HCT116 (cell line): Measurements from ENCODE around the gene ZNF524. TPM values are rescaled to one million over a fixed set of nuclear protein-coding genes. Genes with fewer than 3 reads are reported as not detected.

Source experiments
- ATAC-seq: fragments of 200-7000 bp; cut with Tn5 transposase; 2 replicates; pipeline ENCODE4 v1.9.1; 2020; ENCODE audit warnings: mild to moderate bottlenecking, moderate library complexity
- BruUV-seq: library from RNA; stranded (reverse); fragments of 400-500 nt; replicated peaks from 2 replicates; lab custom pipeline; 2021; lab: Mats Ljungman, UMichigan
- CTCF ChIA-PET: fragments of 300-600 bp; sonication (Branson Sonifier 250); formaldehyde crosslinking; loops from one replicate; lab custom pipeline; 2021; ENCODE audit warnings: antibody characterized with exemption; lab: Charles Lee
- POLR2A ChIA-PET: fragments of 300-600, 350-600 bp; sonication (Branson Sonifier 250); formaldehyde crosslinking; loops from one replicate; lab custom pipeline; 2021; ENCODE audit warnings: antibody characterized with exemption; lab: Charles Lee
- RAD21 ChIA-PET, 2 experiments: fragments of 300-600 bp; sonication (Branson Sonifier 250); formaldehyde crosslinking; loops; one replicate each; lab custom pipeline; 2023; ENCODE audit warnings: low total read pairs in 2 of 2; ENCODE audit not compliant: uncharacterized antibody in 2 of 2, unreplicated experiment in 2 of 2, low non-redundant PET in 1 of 2; lab: Charles Lee
- DNase-seq: peaks from one replicate; pipeline ENCODE4 v3.0.0-alpha.2; 2010; ENCODE audit warnings: low read depth, low spot score
- H2AFZ ChIP-seq: fragments of 200-600 bp; shearing (Covaris generic), sonication (generic); 2 replicates; pipeline ENCODE4 v1.6.1; 2017; ENCODE audit warnings: low read depth, mixed run types, mixed read lengths, antibody characterized with exemption, low read length; ENCODE audit not compliant: poor library complexity, severe bottlenecking
- H3K27ac ChIP-seq: 2 replicates; pipeline ENCODE4 v1.5.1; 2012; ENCODE audit warnings: low read depth, low read length
- H3K27me3 ChIP-seq: fragments of 200-600 bp; sonication (generic); 2 replicates; pipeline ENCODE4 v1.6.1; 2016; ENCODE audit warnings: mixed run types, low read length, mixed read lengths; ENCODE audit not compliant: insufficient read depth
- H3K36me3 ChIP-seq, 2 experiments: fragments of 200-500 bp in 1 of 2; fragments of 200-600 bp in 1 of 2; sonication (Bioruptor generic) in 1 of 2; sonication (generic) in 1 of 2; 2 replicates each; pipeline versions ENCODE4 v1.5.1 to v1.6.1; 2014 to 2016; ENCODE audit warnings: low read length in 2 of 2, inconsistent platforms in 1 of 2, mixed read lengths in 1 of 2, mixed run types in 1 of 2; ENCODE audit not compliant: insufficient read depth in 2 of 2, control insufficient read depth in 1 of 2
- H3K4me1 ChIP-seq, 2 experiments: fragments of 200-600 bp in 1 of 2; sonication (generic) in 1 of 2; 2 replicates each; pipeline versions ENCODE4 v1.5.1 to v1.6.1; 2012 to 2017; ENCODE audit warnings: low read length in 2 of 2, inconsistent platforms in 1 of 2, mild to moderate bottlenecking in 1 of 2, mixed read lengths in 1 of 2, mixed run types in 1 of 2, moderate library complexity in 1 of 2; ENCODE audit not compliant: insufficient read depth in 2 of 2, control insufficient read depth in 1 of 2
- H3K4me2 ChIP-seq: fragments of 200-600 bp; sonication (generic); 2 replicates; pipeline ENCODE4 v1.6.1; 2017; ENCODE audit warnings: mixed run types, low read length, mixed read lengths
- H3K4me3 ChIP-seq, 2 experiments: fragments of 200-600 bp in 1 of 2; sonication (generic) in 1 of 2; replicated peaks in 1 of 2; 2 replicates each; pipeline ENCODE4 v1.5.1; 2011 to 2016; ENCODE audit warnings: low read length in 2 of 2, control low read depth in 1 of 2, low read depth in 1 of 2, mild to moderate bottlenecking in 1 of 2, mixed read lengths in 1 of 2, mixed run types in 1 of 2
- H3K79me2 ChIP-seq: fragments of 200-600 bp; sonication (generic); 2 replicates; pipeline ENCODE4 v1.6.1; 2017; ENCODE audit warnings: mild to moderate bottlenecking, mixed run types, low read length, moderate library complexity, mixed read lengths; ENCODE audit not compliant: insufficient read depth
- H3K9ac ChIP-seq: fragments of 200-600 bp; sonication (generic); 2 replicates; pipeline ENCODE4 v1.6.1; 2016; ENCODE audit warnings: low read length, mixed read lengths
- H3K9me2 ChIP-seq: fragments of 200-600 bp; sonication (generic), shearing (Covaris generic); 2 replicates; pipeline ENCODE4 v1.6.1; 2017; ENCODE audit warnings: mixed run types, mild to moderate bottlenecking, moderate library complexity; ENCODE audit not compliant: insufficient read depth
- H3K9me3 ChIP-seq, 2 experiments: fragments of 200-500 bp in 1 of 2; fragments of 200-600 bp in 1 of 2; sonication (Bioruptor generic) in 1 of 2; sonication (generic) in 1 of 2; 2 replicates each; pipeline ENCODE4 v1.6.1; 2014 to 2017; ENCODE audit warnings: low read length in 2 of 2, mixed read lengths in 2 of 2, inconsistent platforms in 1 of 2, low read depth in 1 of 2, mild to moderate bottlenecking in 1 of 2, mixed run types in 1 of 2, moderate library complexity in 1 of 2; ENCODE audit not compliant: control insufficient read depth in 1 of 2, insufficient read depth in 1 of 2
- H4K20me1 ChIP-seq: fragments of 200-600 bp; sonication (generic), shearing (Covaris generic); 2 replicates; pipeline ENCODE4 v1.6.1; 2017; ENCODE audit warnings: mixed run types, mild to moderate bottlenecking, moderate library complexity; ENCODE audit not compliant: insufficient read depth
- ATF3 ChIP-seq: IDR thresholded peaks from 2 replicates; pipeline ENCODE4 v1.6.1; 2012
- CBX3 ChIP-seq: IDR thresholded peaks from 2 replicates; pipeline ENCODE4 v1.6.1; 2012; ENCODE audit warnings: low read depth
- CTCF ChIP-seq, 3 experiments: fragments of 200-600 bp in 1 of 3; sonication (generic) in 1 of 3; IDR thresholded peaks in 2 of 3; conservative IDR thresholded peaks in 1 of 3; 2 replicates each; pipeline ENCODE4 v1.5.1; 2012 to 2017; ENCODE audit warnings: low read depth in 2 of 3, low read length in 2 of 3, antibody characterized with exemption in 1 of 3, borderline replicate concordance in 1 of 3, control low read depth in 1 of 3, mild to moderate bottlenecking in 1 of 3, mixed read lengths in 1 of 3, mixed run types in 1 of 3, moderate library complexity in 1 of 3; ENCODE audit not compliant: insufficient read depth in 1 of 3
- ELF1 ChIP-seq: IDR thresholded peaks from 2 replicates; pipeline ENCODE4 v1.6.1; 2012; ENCODE audit warnings: low read depth, borderline replicate concordance
- EZH2 ChIP-seq: fragments of 200-600 bp; sonication (generic); IDR thresholded peaks from 2 replicates; pipeline ENCODE4 v1.6.1; 2017; ENCODE audit warnings: antibody characterized with exemption, mixed run types
- EZH2phosphoT487 ChIP-seq: fragments of 200-600 bp; IDR thresholded peaks from 2 replicates; pipeline ENCODE4 v1.6.1; 2018; ENCODE audit warnings: antibody characterized with exemption, borderline replicate concordance
- FOSL1 ChIP-seq: IDR thresholded peaks from 2 replicates; pipeline ENCODE4 v1.6.1; 2012; ENCODE audit warnings: low read depth
- MAX ChIP-seq: IDR thresholded peaks from 2 replicates; pipeline ENCODE4 v1.6.1; 2012
- POLR2AphosphoS5 ChIP-seq: IDR thresholded peaks from 2 replicates; pipeline ENCODE4 v1.6.1; 2011; ENCODE audit warnings: mild to moderate bottlenecking, low read depth, low read length, moderate library complexity
- RAD21 ChIP-seq: IDR thresholded peaks from 2 replicates; pipeline ENCODE4 v1.6.1; 2012; ENCODE audit warnings: low read depth, mild to moderate bottlenecking
- SIN3A ChIP-seq: IDR thresholded peaks from 2 replicates; pipeline ENCODE4 v1.6.1; 2012; ENCODE audit warnings: low read depth
- SP1 ChIP-seq: IDR thresholded peaks from 2 replicates; pipeline ENCODE4 v1.6.1; 2012; ENCODE audit warnings: low read depth
- TCF7L2 ChIP-seq: IDR thresholded peaks from 2 replicates; pipeline ENCODE4 v1.7.0; 2011; ENCODE audit warnings: borderline replicate concordance, inconsistent platforms; ENCODE audit not compliant: insufficient read depth, insufficient read length; ENCODE audit errors: extremely low read depth
- YY1 ChIP-seq: IDR thresholded peaks from 2 replicates; pipeline ENCODE4 v1.6.1; 2011; ENCODE audit warnings: low read length, low read depth, moderate library complexity, mild to moderate bottlenecking; ENCODE audit not compliant: insufficient replicate concordance; ENCODE audit errors: extremely low read depth
- ZBTB33 ChIP-seq: IDR thresholded peaks from 2 replicates; pipeline ENCODE4 v1.6.1; 2011; ENCODE audit warnings: mild to moderate bottlenecking, low read length, moderate library complexity; ENCODE audit not compliant: insufficient replicate concordance; ENCODE audit errors: extremely low read depth
- ZFX ChIP-seq: fragments of 450-650 bp; IDR thresholded peaks from 2 replicates; pipeline ENCODE4 v1.6.1; 2017
- ZNF274 ChIP-seq: fragments of 200-500 bp; sonication (Bioruptor generic); IDR thresholded peaks from 2 replicates; pipeline ENCODE4 v1.6.1; 2014; ENCODE audit warnings: mild to moderate bottlenecking, low read depth, low read length, inconsistent platforms
- intact Hi-C: fragments of 100-400 bp; cut with micrococcal nuclease; formaldehyde crosslinking; loops from 2 replicates; pipeline ENCODE4 v1.10.0; 2022
- total RNA-seq: library from RNA; stranded (reverse); gene quantifications from one replicate; pipeline ENCODE4 v1.2.1, GENCODE V29; 2021; ENCODE audit not compliant: unreplicated experiment

ZNF524 gene
- total RNA-seq, 1 experiment from 2014 or later, result 17.2 TPM

GRCh38 chr19:55588738-55589137 lies 11.3 kb upstream of the ZNF524 start:
- ChIA-PET RAD21 (no interaction called here), CTCF (no interaction called here), POLR2A (interaction anchor here (1.1 kb wide), 1 partner anchor 16 kb away, joined by 3 read pairs; no protein-coding TSS in a partner anchor)
- H3K4me2 ChIP-seq, result no peak overlapping the region
- intact Hi-C loops, result loop anchor here (5.0 kb wide), 1 partner anchor 41 kb away; the partner anchor contains the start of gene SBK3
- no peak for TF ChIP-seq YY1
- no peak for TF ChIP-seq ATF3
- TF ChIP-seq POLR2AphosphoS5, result no peak
- TF ChIP-seq EZH2, result no peak
- no peak for TF ChIP-seq EZH2phosphoT487
- no peak for TF ChIP-seq ELF1
- TF ChIP-seq ZNF274, result no peak
- no peak for TF ChIP-seq CBX3
- TF ChIP-seq ZFX, result no peak
- TF ChIP-seq MAX, result no peak
- no peak for TF ChIP-seq SP1
- no peak overlapping the region for H3K4me3 ChIP-seq
- H3K9me2 ChIP-seq, result no peaks in the 10 kb centered on the region
- ATAC-seq (no peak), DNase-seq (no peak)
- H3K9ac ChIP-seq, result no peak overlapping the region
- no peaks in the 10 kb centered on the region for H3K9me3 ChIP-seq
- H4K20me1 ChIP-seq, result no peaks in the 10 kb centered on the region
- no peaks in the 10 kb centered on the region for H3K79me2 ChIP-seq
- no peaks in the 10 kb centered on the region for H3K36me3 ChIP-seq
- no peak overlapping the region for H2AFZ ChIP-seq
- no peaks in the 10 kb centered on the region for H3K27me3 ChIP-seq
- no TSS peak for BruUV-seq
- peaks cover 11 to 22% of the 10 kb centered on the region in 2 experiments for H3K4me1 ChIP-seq
- no peak overlapping the region for H3K27ac ChIP-seq

- H3K36me3 ChIP-seq, result peaks cover under 1 to 5% of the 10 kb centered on the region in 2 experiments; a peak in 2 of 4 replicates
- ChIA-PET RAD21 (no interaction called here), CTCF (no interaction called here), POLR2A (no interaction called here)
- ATAC-seq, result no peak
- H3K9ac ChIP-seq, result no peak overlapping the region
- no peaks in the 10 kb centered on the region for H3K79me2 ChIP-seq
- H3K9me3 ChIP-seq, result no peaks in the 10 kb centered on the region
- H3K4me3 ChIP-seq, result no peak overlapping the region
- no peak overlapping the region for H3K4me2 ChIP-seq
- no TSS peak for BruUV-seq
- intact Hi-C loops, result no loop called here
- H4K20me1 ChIP-seq, result no peaks in the 10 kb centered on the region
- H2AFZ ChIP-seq, result no peak overlapping the region
- H3K27me3 ChIP-seq, result no peaks in the 10 kb centered on the region
- DNase-seq, result no peak
- no peaks in the 10 kb centered on the region for H3K9me2 ChIP-seq
- H3K27ac ChIP-seq, result no peak overlapping the region
- H3K4me1 ChIP-seq, result peaks cover 11 to 22% of the 10 kb centered on the region in 2 experiments
- TF ChIP-seq ELF1, result no peak
- no peak for TF ChIP-seq RAD21
- TF ChIP-seq ZBTB33, result no peak
- no peak for TF ChIP-seq TCF7L2
- TF ChIP-seq CTCF (IDR thresholded peaks at IDR 0.05 in 2 of 3, conservative IDR thresholded peaks at IDR 0.05 in 1 of 3; ENCODE audit: borderline replicate concordance in 1 of 3, insufficient read depth in 1 of 3, low read depth in 2 of 3, low read length in 2 of 3), result no peak
- TF ChIP-seq MAX, result no peak
- no peak for TF ChIP-seq FOSL1
- TF ChIP-seq ZNF274, result no peak
- TF ChIP-seq SP1, result no peak
- TF ChIP-seq SIN3A, result no peak
Observed at GRCh38 chr19:55590109-55590508, 10.0 kb upstream of the ZNF524 start.
